ENCODE measurements around the gene TMC3. TPM values are rescaled to one million over a fixed set of nuclear protein-coding genes. Genes with fewer than 3 reads are reported as not detected.
A peak's percentile ranks its signal among the peaks of the same experiment; 100 is the strongest.

Gene TMC3
- polyA plus RNA-seq, 2 of the 4 experiments (the other 2 are of a cell fraction): not detected

DNA sequence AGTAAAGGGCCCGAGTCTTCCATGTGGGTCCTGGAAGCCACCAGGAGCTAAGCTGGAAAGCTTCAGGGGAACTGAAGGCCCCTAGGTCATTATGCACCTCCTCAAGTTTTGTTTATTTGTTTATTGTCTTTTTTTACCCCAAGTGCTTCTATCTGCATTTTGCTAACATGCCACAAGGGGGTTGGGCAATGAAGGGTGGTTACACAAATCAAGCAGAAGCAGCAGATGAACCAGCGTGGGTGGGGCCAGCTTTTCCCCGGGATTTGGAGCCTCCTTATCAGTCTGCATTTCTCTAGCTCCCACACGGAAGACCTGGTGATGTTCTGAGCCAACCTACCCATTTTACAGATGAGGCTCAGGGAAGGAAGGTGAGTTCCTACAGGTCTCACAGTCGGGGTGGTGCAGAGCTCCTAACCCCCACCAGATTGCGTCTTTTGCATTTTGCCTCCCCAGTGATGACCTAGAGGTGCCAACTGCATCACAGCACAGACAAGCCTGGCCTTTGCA lies 16.8 kb downstream of the TMC3 start:
- peak in 1 of 2 experiments; percentile 63; a peak in 3 of 6 replicates for ATAC-seq
- no peak overlapping the region for H3K4me2 ChIP-seq

DNA sequence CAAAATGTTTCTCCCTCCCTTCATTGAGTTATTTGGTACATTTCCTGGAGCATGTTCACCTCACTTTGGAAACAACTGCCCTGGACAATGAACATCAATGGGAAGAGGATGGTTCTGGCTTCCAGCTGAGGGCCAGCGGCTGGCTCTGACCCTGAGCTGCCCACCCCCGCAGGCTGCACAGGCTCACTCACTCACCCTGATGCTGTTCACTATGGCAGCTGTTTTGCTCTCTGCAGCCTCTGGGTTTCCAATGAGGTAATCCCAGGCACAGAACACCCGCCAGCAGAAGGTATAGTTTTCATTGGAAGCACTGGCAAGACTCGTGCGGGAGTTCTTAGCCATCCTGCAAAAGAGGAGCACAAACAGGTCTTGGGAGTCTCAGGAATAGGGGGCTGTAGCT lies 17.8 kb downstream of the TMC3 start:
- WGBS (ENCODE audit: missing lambda C conversion rate): 10% methylated on average over 5 of the region's 5 CpGs
- DNase-seq (ENCODE audit: low read depth in 1 of 2, low spot score in 1 of 2): no peak
- ChIA-PET CTCF (interaction anchor here (1.0 to 3.7 kb wide), 8 partner anchors 8 to 249 kb away, joined by 3 to 14 read pairs (median 6); partner anchors contain the start of gene TMC3), POLR2A (interaction anchor here (0.7 kb wide), 1 partner anchor 32 kb away, joined by 3 read pairs; the partner anchor contains the start of gene STARD5)
- Histone ChIP-seq H3K4me2 (no peak overlapping the region), H3K27ac (no peak overlapping the region), H3K4me1 (no peaks in the 10 kb centered on the region), H3K4me3 (no peak overlapping the region), H3K9me3 (no peaks in the 10 kb centered on the region)
- 0 out of 6 replicates have a peak, but pooled peaks of 1 of the 2 experiments have one; percentile 25 for ATAC-seq
- FAIRE-seq: no peak
- TF ChIP-seq CHD4 (IDR thresholded peaks at IDR 0.05; ENCODE audit: borderline replicate concordance) (no peak), CHD2 (IDR thresholded peaks at IDR 0.05; ENCODE audit: low read length, partially characterized antibody) (no peak)

More for the DNA sequence above, 16.8 kb downstream of the TMC3 start:
- no peak overlapping the region for H3K4me3 ChIP-seq
- WGBS (ENCODE audit: missing lambda C conversion rate): 14% methylated on average over 6 of the region's 6 CpGs
- DNase-seq (ENCODE audit: low read depth in 1 of 2, low spot score in 1 of 2) (peak in 1 of 2 experiments; percentile 20), FAIRE-seq (no peak)
- TF ChIP-seq, protein P1, sequence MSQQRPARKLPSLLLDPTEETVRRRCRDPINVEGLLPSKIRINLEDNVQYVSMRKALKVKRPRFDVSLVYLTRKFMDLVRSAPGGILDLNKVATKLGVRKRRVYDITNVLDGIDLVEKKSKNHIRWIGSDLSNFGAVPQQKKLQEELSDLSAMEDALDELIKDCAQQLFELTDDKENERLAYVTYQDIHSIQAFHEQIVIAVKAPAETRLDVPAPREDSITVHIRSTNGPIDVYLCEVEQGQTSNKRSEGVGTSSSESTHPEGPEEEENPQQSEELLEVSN (IDR thresholded peaks at IDR 0.05; ENCODE audit: borderline replicate concordance, low read depth): no peak
- TF ChIP-seq EHMT2 (IDR thresholded peaks at IDR 0.05; ENCODE audit: low read depth) (no peak), ZC3H11A (IDR thresholded peaks at IDR 0.05) (no peak), PHF8 (IDR thresholded peaks at IDR 0.05; ENCODE audit: borderline replicate concordance, low read depth) (no peak), SMC3 (IDR thresholded peaks at IDR 0.05) (no peak), RAD21 (conservative IDR thresholded peaks at IDR 0.05 in 1 of 2, IDR thresholded peaks at IDR 0.05 in 1 of 2) (no peak), HEYL (CRISPR knock-in tag; IDR thresholded peaks at IDR 0.05) (no peak), CHD2 (IDR thresholded peaks at IDR 0.05; ENCODE audit: low read length, partially characterized antibody) (no peak), HOXB5 (CRISPR knock-in tag; IDR thresholded peaks at IDR 0.05) (no peak), ESRRA (IDR thresholded peaks at IDR 0.05; ENCODE audit: borderline replicate concordance, low read length) (no peak), TFCP2L1 (CRISPR knock-in tag; IDR thresholded peaks at IDR 0.05) (no peak), MAZ (IDR thresholded peaks at IDR 0.05; ENCODE audit: borderline replicate concordance, low read depth, low read length) (no peak), GATA3 (IDR thresholded peaks at IDR 0.05; ENCODE audit: borderline replicate concordance) (no peak), ZSCAN20 (CRISPR knock-in tag; IDR thresholded peaks at IDR 0.05) (no peak), BHLHE40 (IDR thresholded peaks at IDR 0.05; ENCODE audit: low read depth, low read length) (no peak), KDM5A (IDR thresholded peaks at IDR 0.05) (no peak), NFE2L2 (conservative IDR thresholded peaks at IDR 0.05; ENCODE audit: low read length) (no peak)
- TF ChIP-seq, protein P2, sequence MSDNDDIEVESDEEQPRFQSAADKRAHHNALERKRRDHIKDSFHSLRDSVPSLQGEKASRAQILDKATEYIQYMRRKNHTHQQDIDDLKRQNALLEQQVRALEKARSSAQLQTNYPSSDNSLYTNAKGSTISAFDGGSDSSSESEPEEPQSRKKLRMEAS (IDR thresholded peaks at IDR 0.05): no peak
- TF ChIP-seq, protein P3, sequence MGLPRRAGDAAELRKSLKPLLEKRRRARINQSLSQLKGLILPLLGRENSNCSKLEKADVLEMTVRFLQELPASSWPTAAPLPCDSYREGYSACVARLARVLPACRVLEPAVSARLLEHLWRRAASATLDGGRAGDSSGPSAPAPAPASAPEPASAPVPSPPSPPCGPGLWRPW (IDR thresholded peaks at IDR 0.05): no peak
- TF ChIP-seq, protein P4, sequence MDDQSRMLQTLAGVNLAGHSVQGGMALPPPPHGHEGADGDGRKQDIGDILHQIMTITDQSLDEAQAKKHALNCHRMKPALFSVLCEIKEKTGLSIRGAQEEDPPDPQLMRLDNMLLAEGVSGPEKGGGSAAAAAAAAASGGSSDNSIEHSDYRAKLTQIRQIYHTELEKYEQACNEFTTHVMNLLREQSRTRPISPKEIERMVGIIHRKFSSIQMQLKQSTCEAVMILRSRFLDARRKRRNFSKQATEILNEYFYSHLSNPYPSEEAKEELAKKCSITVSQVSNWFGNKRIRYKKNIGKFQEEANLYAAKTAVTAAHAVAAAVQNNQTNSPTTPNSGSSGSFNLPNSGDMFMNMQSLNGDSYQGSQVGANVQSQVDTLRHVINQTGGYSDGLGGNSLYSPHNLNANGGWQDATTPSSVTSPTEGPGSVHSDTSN (IDR thresholded peaks at IDR 0.05): no peak
- CTCF ChIA-PET: interaction anchor here (0.9 to 3.7 kb wide), 8 partner anchors 9 to 250 kb away, joined by 3 to 14 read pairs (median 6); partner anchors contain the start of gene STARD5
- H3K27ac ChIP-seq: no peak overlapping the region
- no peaks in the 10 kb centered on the region for H3K9me3 ChIP-seq
- POLR2A ChIA-PET: no interaction called here
- H3K4me1 ChIP-seq: no peaks in the 10 kb centered on the region

DNA sequence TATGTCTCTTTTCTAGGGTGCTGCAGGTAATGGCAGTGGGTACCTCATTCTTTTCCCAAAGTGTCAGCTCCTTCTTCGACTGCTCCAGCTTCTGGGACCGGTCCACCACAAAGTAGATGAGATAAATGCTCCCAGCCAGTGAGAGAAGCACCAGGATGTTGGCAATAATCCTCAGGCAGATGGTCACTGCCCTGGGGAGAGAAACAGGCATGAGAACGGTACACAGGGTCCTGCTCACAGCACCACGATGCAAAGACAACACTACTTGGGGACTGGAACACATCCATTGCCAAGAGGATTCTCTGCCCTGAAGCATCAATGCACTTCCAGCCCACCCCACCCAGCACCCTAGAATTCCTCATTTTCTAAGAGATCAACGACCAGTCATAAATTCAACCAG lies 22.4 kb downstream of the TMC3 start:
- Histone ChIP-seq H3K27ac (no peak overlapping the region), H3K9me3 (no peaks in the 10 kb centered on the region), H3K4me3 (no peak overlapping the region), H3K4me1 (no peaks in the 10 kb centered on the region), H3K4me2 (no peak overlapping the region)
- DNase-seq (ENCODE audit: low read depth in 1 of 2, low spot score in 1 of 2): no peak
- ATAC-seq: no peak; a peak in 1 of 6 replicates
- FAIRE-seq: no peak
- POLR2A ChIA-PET: no interaction called here
- CTCF ChIA-PET: interaction anchor here (1.0 to 2.0 kb wide), 4 partner anchors 8 to 126 kb away, joined by 3 to 5 read pairs (median 3); no protein-coding TSS in a partner anchor
- TF ChIP-seq RAD21 (conservative IDR thresholded peaks at IDR 0.05 in 1 of 2, IDR thresholded peaks at IDR 0.05 in 1 of 2) (no peak), MAZ (IDR thresholded peaks at IDR 0.05; ENCODE audit: borderline replicate concordance, low read depth, low read length) (no peak), FOSL2 (IDR thresholded peaks at IDR 0.05) (no peak), FOSL2 (CRISPR knock-in tag; IDR thresholded peaks at IDR 0.05) (no peak), ZFP36 (IDR thresholded peaks at IDR 0.05; ENCODE audit: borderline replicate concordance, partially characterized antibody) (no peak), HDAC2 (IDR thresholded peaks at IDR 0.05) (no peak), JUNB (IDR thresholded peaks at IDR 0.05) (no peak), FOSB (CRISPR knock-in tag; IDR thresholded peaks at IDR 0.05) (no peak), CHD2 (IDR thresholded peaks at IDR 0.05; ENCODE audit: low read length, partially characterized antibody) (no peak), HOXB5 (CRISPR knock-in tag; IDR thresholded peaks at IDR 0.05) (no peak), NR3C1 (IDR thresholded peaks at IDR 0.05) (no peak), POLR2A (IDR thresholded peaks at IDR 0.05; ENCODE audit: low read length) (no peak)
- 2% methylated on average over 5 of the region's 5 CpGs for WGBS (ENCODE audit: missing lambda C conversion rate)
